Adrenal gland (tissue), 5 donors: ENCODE results near the gene NECTIN1.

Source experiments
- CTCF ChIP-seq, 6 experiments: fragments of 450-650 bp in 4 of 6; fragments of 200-600 bp in 2 of 6; sonication (generic) in 1 of 6; IDR thresholded peaks; 1 replicate in 5 of 6; 2 replicates in 1 of 6; pipeline versions ENCODE4 v1.5.1 to v1.8.0; 2016 to 2021; ENCODE audit warnings: antibody characterized with exemption in 6 of 6, mild to moderate bottlenecking in 2 of 6, moderate library complexity in 1 of 6
- POLR2A ChIP-seq, 2 donors: fragments of 450-650 bp; IDR thresholded peaks; one replicate each; pipeline ENCODE4 v1.6.1; 2017; ENCODE audit warnings: antibody characterized with exemption in 2 of 2, mild to moderate bottlenecking in 2 of 2, moderate library complexity in 1 of 2
- donor health status: DM: no; HTN: no; CAD: no.

- TF ChIP-seq CTCF (IDR thresholded peaks at IDR 0.05) (no peak), POLR2A (IDR thresholded peaks at IDR 0.05) (no peak)
Observed at GRCh38 chr11:119772076-119772475, 43.1 kb upstream of the NECTIN1 start.
